Dermis blood vessel endothelial cell (primary cell): ENCODE measurements around the gene OVCH1. TPM values are rescaled to one million over a fixed set of nuclear protein-coding genes. Genes with fewer than 3 reads are reported as not detected.
A peak's percentile ranks its signal among the peaks of the same experiment; 100 is the strongest.
"Not testable (repeated sequence)": the region's sequence is repeated elsewhere in the genome, so short reads cannot be mapped to it uniquely, and the experiment has no call there.

ENCODE experiments used
- DNase-seq: peaks from one replicate; pipeline ENCODE4 v3.0.0; 2010
- total RNA-seq: library from RNA; depleted of rRNA; stranded (reverse); fragments of >200 nt; gene quantifications from 2 replicates; pipeline ENCODE4 v1.2.3, GENCODE V29; 2014

Gene OVCH1
- total RNA-seq, 1 donor from 2014 or later = not detected

DNA sequence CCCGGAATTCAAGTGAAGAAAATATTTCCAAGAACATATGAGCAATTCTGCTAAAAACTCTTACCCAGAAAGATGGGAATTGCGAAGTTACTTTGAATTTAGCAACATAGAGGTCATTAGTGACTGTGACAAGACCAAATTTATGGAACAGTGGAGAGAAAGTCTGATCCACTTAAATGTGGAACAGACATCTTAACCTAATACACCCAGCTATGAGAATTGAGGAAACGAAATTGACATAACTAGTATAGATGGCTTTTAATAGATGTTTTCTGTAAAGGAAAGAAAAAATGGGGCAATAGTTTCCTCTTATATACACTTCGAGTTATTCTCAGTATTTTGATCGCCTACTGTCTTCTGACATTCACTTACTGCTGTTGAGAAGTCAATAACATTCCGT lies 4.6 kb downstream of the OVCH1 start:
- DNase-seq = no peak

DNA sequence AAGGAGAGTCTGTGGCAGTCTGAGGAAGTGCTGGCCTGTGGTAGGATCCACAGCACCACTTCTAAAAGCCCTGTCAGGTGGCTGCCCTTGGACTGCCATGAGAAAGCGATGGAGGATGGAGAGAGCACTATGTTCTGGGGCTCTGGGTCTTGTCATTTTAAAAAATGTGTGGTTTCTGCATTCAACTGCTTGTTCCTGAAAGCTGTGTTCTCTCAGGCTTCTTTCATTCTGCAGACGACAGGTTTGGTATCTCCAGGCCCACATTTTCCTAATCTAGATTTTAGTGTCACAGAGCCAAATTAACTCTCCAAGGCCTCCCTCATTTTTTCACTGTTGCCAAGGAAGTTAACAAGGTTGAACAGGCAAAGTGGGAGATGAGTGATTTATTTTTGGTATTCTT lies 10.5 kb downstream of the OVCH1 start:
- DNase-seq = no peak

DNA sequence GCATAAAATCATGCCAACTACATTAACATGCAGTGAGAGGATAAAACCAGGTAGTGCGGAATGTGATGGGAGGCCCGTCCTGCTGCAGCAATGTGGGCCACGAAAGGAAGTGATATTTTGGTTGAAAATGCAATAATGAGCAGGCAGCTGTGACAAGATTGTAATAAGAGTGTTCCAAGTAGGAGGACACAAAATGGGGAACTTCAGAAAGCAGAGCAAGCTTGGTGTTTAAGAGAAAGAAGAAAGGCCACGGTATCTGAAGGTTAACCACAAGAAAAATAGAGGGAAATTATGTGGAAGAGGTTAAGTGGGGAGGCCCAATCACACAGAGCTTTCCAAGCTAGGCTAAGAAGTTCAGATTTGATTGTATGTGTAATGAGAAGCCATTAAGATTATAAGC lies 34.3 kb downstream of the OVCH1 start:
- DNase-seq = no peak

DNA sequence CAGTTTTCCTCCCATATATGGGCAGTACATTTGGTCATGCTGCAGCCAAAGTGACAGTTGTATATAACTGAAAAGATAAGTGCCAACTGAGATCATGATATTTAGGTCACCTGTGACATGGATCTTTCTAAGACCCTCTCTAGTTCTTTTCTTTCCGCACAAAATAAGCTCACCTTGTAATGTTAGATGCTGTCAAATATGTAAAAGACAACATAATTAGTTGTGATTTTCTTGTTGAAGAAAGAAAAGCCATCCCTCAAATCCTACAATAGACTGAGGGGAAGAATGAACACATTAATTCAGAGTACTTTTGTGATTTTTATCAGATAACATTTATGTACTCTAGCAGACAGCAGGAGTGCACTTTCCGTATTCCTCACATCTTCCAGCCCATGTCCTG lies 37.4 kb downstream of the OVCH1 start:
- no peak for DNase-seq

DNA sequence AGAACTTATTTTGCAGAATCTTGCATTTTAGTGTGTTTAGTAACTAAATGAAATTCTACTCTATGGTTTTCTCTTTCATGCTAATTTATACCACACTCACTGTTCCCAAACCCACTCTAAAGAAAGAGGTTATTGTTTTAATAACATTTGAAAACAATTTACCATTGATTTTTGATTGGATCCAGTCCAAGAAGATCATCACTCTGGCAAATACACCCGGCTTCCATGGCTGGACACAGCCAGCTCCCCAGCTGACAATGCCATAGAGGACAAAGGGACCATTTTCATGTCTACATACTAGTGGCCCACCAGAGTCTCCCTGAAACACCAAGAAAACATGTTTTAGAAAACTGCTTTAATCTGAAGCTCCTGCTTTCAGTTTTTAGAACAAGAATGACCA lies 42.4 kb downstream of the OVCH1 start:
- DNase-seq = no peak

DNA sequence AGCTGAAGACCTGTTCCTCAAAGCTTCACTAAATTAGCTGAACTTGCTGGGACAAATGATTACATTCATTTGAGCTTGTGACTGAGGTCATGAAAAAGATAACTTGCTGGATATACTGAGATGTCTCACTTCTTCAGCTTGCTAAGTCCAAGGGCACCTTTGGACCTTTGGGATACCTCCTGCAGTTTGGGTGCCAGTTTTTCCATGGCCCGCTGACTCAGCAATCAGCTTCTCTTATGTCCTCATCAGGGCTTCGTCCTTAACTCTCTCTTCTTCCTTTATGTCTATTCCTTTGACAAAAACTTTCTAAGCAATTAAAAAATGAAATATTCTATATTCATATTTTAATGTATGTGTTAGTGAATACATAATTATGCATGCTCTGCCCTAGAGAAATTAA lies 45.6 kb downstream of the OVCH1 start:
- no peak for DNase-seq

DNA sequence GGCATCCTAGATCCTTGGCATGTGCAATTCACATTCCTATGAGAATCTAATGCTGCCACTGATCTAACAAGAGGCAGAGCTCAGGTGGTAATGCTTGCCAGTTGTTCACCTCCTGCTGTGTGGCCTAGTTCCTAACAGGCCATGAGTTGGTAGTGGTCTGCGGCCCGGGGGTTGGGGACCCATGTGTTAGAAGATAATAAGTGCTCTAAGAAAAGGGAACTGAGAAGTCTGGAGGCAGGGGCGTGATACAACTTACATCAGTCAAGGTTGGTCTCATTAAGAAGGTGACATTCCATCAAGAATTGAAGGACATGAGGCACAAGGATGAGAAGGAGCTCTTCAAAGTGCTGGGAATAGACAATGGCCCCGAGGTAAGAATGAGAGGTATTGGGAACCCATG lies 49.3 kb downstream of the OVCH1 start:
- no peak for DNase-seq

DNA sequence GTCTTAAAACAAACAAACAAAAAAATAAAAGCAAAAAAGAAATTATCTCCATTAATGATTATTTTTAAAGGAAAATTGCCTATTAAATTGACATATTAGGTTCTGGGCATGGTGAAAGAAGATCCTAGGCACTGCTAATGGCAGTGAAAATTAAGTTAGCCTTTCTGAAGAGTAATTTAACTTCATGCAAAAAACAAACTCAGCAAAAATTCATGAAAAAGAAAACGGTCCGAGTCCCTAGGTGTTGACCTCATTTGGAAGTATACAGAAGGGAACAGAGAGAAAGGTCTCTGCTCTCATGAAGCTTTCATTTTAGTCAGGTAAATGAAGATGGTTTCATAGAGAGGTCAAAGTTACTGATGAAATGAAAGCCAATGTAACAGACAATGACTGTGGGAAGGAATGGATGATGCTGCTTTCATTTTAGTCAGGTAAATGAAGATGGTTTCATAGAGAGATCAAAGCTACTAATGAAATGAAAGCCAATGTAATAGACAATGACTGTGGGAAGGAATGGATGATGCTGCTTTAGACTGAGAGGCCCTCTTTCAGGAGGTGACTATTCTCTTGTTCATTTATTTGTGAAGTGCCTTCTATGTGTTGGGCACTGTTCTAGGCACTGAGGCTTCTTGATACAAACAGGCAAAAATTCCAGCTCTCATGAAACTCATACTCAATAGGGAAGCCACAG lies 50.1 kb downstream of the OVCH1 start:
- no peak for DNase-seq

DNA sequence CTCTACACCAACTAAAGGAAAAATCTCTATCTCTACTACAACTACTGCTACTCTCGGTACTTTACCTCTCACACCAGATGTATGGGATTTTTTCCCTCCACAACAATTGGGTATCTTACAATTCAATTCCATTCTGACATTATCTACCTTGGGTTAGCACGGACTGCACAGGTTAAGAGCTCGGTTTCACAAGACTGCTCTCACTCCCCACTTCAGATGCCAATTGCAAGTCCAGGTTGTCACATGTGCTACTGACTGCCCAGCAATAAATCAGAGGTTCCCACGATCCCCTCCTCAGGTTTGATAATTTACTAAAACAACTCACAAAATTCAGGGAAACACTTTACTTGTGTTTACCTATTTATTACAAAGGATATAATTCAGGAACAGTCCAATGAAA lies 58.0 kb downstream of the OVCH1 start:
- DNase-seq = no peak

DNA sequence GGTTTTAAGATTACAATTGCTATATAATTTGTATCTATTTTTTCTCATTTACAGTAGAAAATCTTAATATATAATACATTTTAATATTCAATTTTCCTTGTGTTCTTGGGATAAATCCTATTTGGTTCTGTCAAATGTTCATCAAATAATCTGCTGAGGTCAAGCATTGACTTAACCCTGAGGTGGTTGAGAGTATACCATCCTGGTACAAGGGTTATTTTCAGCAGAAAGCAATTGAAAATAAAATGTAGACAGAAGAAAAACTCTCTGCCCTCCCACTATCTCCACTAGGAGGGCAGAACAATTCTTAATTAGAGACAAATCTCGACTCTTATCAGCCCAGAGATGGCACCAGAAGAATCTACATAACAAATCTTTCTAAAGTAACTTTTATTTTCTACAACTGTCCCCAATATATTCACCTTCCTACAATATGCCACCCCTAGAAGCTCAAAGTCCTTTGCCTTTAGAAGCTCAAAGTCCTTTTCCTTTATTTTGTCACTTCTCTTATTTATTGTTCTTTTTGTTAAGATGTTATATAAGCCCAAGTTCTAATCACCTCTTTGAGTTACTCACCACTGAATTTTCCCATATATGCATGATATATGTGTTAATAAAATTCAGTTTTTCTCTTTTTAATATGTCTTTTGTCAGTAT lies 58.6 kb downstream of the OVCH1 start:
- no peak for DNase-seq

DNA sequence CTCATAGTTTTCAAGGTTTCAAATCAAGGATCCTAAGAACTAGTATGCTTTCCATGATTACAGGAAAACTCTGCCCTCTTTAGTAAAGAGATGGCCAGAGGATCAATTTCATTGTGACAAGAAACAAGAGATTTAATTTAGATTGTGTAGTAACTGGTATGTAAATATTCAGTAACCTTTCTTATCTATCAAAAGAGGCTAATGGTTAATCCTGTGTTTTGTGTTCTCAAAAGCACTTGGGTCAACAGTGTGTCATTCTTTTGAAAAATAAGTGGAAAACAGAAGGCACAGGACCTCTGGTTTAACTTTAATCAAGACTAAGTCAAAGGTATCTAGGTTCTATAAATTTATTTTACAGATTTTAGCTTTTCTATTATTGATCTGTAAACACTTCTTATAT lies 59.9 kb downstream of the OVCH1 start:
- DNase-seq = no peak

DNA sequence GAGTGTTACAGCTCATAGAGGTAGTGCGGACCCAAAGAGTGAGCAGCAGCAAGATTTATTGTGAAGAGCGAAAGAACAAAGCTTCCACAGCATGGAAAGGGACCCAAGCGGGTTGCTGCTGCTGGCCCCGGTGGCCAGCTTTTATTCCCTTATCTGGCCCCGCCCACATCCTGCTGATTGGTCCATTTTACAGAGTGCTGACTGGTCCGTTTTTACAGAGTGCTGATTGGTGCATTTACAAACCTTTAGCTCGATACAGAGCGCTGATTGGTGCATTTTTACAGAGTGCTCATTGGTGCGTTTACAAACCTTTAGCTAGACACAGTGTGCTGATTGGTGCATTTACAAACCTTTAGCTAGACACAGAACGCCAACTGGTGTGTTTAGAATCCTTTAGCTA lies 60.7 kb downstream of the OVCH1 start:
- DNase-seq = not testable (repeated sequence)

DNA sequence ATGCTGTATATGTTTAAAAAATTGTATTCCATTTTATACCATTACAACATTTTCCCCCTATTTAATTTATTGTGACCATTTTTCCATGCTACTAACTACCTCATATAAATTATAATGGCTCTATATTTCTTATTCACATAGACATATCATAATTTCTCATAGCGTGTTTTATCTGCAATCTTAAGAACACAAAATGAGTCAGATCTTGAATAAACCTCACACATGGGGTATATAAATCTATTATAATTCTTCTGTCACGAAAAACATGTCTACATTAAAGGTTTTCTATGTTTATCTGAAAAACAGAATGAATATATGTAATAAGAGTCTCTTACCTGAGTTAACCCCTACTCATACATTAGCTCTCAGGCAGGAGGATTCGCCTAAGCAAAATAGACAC lies 66.0 kb downstream of the OVCH1 start:
- no peak for DNase-seq

DNA sequence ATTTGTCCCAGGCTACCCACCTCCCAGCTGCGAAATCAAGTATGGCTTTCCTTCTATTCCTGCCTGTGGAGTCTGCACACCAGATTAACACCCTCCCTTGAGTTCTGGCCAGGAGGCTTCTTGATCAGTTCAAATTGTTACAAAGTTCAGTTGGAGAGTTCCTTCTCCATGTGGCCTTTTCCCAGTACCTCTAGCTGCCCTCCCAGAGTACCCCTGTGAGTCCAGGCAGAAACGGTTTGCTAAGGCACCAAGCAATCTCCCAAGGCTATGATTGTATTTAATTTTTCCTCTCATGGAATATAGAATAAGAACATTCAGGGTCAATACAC lies 66.8 kb downstream of the OVCH1 start:
- no peak for DNase-seq

DNA sequence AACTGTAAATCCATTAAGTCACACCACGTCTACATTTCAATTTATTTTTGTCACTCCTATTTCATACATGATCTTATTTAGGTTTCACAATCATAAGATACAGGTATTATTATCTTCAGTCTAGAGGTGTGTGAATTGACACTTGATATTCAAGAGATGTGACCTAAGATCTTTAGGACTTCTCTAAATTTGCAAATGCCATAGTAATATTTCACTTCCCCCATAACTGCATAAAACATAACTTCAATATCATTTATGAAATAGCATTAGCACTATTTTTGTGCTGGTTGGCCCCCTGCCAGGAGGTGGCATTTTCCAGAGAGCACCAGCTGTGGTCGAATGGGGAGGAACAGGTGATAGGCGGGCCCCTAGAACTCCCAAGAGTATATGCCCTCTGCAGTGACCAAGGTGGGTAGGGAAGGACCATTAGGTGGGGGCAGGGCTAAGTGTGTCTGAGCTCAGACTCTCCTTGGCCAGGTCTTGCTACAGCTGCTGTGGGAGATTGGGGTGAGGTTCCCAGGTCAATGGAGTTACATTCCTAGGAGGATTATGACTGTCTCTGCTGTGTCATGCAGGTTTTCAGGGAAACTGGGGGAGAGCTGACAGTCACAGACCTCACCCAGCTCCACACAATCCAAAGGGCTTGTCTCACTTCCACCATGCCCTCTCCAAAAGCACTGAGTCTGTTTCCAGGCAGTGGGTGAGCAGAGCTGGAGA lies 67.3 kb downstream of the OVCH1 start:
- DNase-seq = no peak

DNA sequence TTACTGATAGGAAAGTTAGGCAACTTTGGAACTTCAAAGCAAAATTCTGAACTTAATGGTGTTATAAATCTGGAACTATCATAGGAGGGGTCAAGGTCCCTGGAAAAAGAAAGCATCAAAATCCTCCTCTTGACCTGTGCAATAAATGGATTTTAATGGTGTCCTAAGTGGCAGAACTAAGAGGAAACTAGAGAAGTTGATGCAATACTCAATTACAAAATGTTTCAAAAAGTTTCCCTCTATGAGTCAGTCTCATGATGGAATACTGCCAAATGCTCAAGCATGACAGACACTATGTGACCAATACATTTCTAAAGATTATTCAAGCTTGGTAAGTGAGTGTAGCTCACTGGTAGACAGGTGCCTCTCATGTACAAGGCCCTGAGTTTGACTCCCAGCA lies 68.9 kb downstream of the OVCH1 start:
- peak; percentile 63 for DNase-seq

DNA sequence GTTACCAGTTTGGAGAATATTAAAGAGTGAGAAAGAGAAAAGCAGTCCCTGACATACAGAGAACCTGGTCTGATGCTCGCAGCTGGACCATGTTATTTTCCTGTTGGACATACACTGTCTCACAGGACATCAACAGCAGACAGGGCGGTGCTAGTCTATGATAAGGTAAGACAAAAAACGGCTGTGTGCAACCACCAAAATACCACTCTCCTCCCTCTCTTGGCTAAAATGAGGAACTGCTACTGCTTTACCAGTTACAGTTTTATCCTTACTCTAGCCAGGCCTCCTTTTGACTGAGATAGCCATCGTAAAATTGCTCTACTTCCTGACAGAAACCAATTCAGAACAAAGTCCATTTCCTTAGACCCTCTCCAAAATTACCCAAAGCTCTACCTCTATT lies 69.5 kb downstream of the OVCH1 start:
- DNase-seq = no peak

DNA sequence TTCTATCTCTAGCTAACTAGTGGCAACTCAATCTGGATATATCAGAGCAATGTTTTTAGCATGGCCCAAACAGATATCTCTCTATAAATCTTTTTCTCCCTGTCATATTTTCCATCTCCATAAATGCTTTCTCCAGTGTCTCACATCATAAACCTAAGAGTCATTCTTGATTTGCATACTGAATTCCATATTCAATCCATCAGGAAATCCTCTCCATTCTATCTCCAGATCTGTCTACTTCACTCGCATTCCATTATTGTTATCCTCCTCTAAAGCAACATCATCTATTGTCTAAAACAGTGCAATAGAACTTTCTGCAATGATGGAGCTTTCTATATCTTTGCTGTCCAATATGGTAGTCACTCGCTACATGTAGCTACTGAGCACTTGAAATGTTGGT lies 71.0 kb downstream of the OVCH1 start:
- peak; percentile 9 for DNase-seq

DNA sequence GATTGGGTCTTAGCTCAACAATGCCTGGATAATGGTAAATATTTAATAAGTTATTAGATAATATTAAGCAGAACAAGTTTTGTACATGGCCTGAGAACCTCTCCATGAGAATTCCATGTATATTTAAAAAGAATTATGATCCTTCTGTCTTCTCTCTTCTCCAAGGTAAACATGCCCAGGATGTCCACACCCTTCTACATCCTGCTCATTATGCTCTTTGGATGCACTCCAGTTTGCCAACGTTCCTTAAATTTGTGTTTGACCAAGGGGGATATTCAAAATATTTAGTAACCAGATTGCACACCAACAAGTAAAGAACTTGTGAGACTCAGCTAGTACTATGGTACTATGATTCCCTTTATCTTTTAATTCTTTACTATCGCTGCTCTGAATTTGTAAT lies 71.8 kb downstream of the OVCH1 start:
- DNase-seq = peak; percentile 7

DNA sequence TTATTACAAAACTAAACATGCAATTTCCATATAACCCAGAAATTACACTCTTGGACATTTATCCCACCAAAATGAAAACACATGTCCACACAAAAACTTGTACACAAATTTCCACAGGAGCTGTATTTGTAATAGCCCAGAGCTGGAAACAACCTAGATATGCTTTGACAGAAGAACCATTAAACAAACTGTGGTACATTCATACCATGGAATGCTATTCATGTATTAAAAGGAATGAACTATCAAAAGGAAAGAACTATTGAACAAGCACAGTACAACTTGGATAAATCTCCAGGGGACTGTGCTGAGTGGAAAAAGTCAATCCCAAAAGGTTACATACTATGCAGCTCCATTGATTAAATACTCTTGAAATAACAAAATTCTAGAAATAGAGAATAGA lies 80.7 kb downstream of the OVCH1 start:
- DNase-seq = no peak

DNA sequence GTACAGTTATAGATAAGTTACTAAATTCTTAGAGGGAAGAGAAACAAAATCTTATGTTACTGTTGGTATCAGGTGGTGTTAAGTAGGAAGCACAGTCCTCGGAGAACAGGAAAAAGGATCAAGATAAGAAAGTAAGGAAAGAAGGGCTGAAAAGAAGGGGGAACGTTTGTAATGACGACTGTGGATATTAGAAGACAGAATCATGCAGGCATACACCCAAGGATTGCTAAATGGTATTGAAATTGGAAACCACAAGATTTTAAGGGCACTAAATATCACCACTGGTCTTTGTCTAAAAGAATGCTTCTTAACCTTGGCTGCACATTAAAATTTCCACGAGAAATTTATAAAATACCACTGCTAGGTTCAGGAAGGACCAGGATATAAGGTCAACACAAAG lies 82.4 kb downstream of the OVCH1 start:
- DNase-seq = no peak

DNA sequence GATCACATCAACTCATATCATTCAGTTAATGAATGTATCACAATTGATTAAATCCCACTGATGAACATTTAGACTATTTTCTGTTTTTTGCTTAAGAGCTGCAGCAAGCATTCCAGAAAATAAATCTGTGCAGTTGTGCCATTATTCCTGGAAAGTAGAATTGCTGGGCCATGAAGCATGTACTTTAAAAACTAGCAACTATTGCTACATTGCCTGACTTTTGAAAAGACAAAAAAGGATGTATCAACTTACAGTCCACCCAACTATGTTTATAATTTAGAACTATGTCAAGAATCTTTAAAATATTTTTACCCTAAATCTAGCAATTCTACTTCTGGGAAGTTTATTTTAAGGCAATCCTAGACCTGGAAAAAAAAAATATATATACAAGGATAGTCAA lies 83.1 kb downstream of the OVCH1 start:
- no peak for DNase-seq

DNA sequence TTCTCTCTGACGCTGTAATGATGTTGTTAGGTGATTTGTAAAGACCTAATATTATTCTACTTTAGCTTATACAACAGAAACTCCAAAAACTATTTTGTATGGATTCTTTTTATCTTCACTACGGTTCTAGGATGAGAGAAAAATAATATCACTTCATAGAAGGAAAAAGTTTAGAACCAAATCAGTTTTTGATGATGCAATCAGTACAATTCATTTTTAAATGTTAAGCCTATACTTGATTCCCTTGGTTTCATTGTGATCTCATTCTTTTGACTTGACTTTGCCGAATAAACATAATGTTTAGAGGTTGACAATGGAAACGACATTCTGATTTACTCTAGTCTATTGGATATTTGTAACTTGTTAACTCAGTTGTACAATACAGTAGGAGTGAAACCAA lies 91.9 kb downstream of the OVCH1 start:
- no peak for DNase-seq

DNA sequence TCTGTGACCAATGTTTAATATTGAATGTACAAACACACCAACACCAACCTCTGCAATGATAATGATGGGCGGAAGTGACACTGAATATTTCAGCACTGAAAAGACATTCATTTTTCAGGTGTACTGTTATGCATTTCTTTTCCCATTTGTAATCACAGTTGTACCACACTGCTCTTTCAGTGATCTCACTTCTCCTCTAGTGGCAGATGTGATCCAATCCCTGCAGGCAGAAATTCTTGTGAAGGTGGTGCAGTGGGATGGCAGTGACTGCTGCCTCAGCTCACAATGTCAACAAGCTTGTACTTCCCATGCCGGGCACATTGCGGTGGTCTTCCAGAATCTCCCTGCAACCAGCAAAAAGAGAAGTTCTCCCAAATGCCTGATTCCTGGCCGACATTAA lies 93.5 kb downstream of the OVCH1 start:
- DNase-seq = no peak
